ENCODE measurements around the gene CD6.
A peak's percentile ranks its signal among the peaks of the same experiment; 100 is the strongest.

CD6 gene

DNA sequence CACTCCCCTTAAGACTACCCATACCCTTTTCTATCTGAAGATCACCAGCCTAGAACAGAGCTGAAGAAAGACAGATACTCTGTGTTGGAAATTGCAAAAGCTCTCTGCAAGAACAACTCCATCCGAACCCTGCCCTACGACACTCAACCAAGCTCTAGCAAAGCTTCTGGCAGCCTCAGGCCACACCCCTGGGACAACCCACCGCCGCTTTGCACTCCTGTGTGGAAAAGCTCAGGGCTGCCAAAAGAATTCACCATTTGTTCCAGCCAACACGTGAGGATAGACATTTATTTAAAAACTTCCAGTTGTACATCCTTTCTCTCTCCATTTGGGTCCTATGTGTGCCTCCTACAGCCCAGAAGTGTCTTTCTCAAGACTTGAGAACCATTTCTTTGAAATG is 68.4 kb downstream of the CD6 start:
- Histone ChIP-seq H3K27ac (ENCODE audit: low read depth, low read length) (no peak overlapping the region), H3K27me3 (ENCODE audit: control insufficient read depth, insufficient read depth, low read length) (no peaks in the 10 kb centered on the region), H3K4me3 (ENCODE audit: low read length) (no peak overlapping the region), H3K4me1 (ENCODE audit: control insufficient read depth, insufficient read depth, low read length) (peaks cover 10% of the 10 kb centered on the region), H3K9ac (ENCODE audit: low read length) (no peak overlapping the region), H3K36me3 (ENCODE audit: control insufficient read depth, insufficient read depth, low read length) (no peaks in the 10 kb centered on the region)

GRCh38 chr11:61041755-61042518 is 70.5 kb downstream of the CD6 start:
- H3K27ac ChIP-seq (ENCODE audit: low read depth, low read length) = peak overlapping the region; percentile 8
- H3K4me3 ChIP-seq (ENCODE audit: low read length) = no peak overlapping the region

GRCh38 chr11:61042537-61042936 is 71.1 kb downstream of the CD6 start:
- H3K27ac ChIP-seq (ENCODE audit: low read depth, low read length) = peak overlapping the region; percentile 8
- H3K36me3 ChIP-seq (ENCODE audit: control insufficient read depth, insufficient read depth, low read length) = no peaks in the 10 kb centered on the region
- no peak overlapping the region for H3K9ac ChIP-seq (ENCODE audit: low read length)
- no peak overlapping the region for H3K4me3 ChIP-seq (ENCODE audit: low read length)
- H3K27me3 ChIP-seq (ENCODE audit: control insufficient read depth, insufficient read depth, low read length) = no peaks in the 10 kb centered on the region
- H3K4me1 ChIP-seq (ENCODE audit: control insufficient read depth, insufficient read depth, low read length) = peaks cover 7% of the 10 kb centered on the region

More at GRCh38 chr11:61041755-61042518, 70.5 kb downstream of the CD6 start:
- Histone ChIP-seq H3K9ac (ENCODE audit: low read length) (no peak overlapping the region), H3K4me1 (ENCODE audit: control insufficient read depth, insufficient read depth, low read length) (peaks cover 7% of the 10 kb centered on the region), H3K27me3 (ENCODE audit: control insufficient read depth, insufficient read depth, low read length) (no peaks in the 10 kb centered on the region), H3K36me3 (ENCODE audit: control insufficient read depth, insufficient read depth, low read length) (no peaks in the 10 kb centered on the region)

DNA sequence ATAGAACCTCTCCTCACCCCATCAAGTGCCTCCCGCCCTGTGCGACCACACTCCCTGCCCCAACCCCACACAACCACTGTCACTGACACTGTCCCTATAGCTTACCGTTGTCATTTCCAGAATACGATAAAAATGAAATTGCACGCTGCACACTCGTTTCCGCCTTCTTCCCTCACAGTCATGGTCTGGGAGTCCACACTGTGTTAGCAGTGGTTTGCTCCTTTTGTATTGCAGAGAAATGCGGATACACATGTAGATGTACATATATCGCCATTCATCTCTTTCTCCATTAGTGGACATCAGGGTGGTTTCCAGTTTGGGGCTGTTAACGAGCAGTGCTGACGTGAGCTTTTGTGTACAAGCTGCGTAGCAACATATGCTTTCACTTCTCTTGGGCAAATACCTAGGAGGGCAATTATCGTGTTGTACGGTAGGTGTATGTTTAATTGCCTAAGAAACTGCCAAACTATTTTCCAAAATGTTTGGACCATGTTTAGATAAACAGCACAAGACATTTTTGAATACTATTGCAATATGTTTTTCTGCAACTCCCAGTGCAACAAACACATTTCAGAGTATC is 71.6 kb downstream of the CD6 start:
- Histone ChIP-seq H3K27ac (ENCODE audit: low read depth, low read length) (no peak overlapping the region), H3K4me3 (ENCODE audit: low read length) (no peak overlapping the region), H3K36me3 (ENCODE audit: control insufficient read depth, insufficient read depth, low read length) (no peaks in the 10 kb centered on the region), H3K27me3 (ENCODE audit: control insufficient read depth, insufficient read depth, low read length) (no peaks in the 10 kb centered on the region), H3K4me1 (ENCODE audit: control insufficient read depth, insufficient read depth, low read length) (peaks cover 7% of the 10 kb centered on the region), H3K9ac (ENCODE audit: low read length) (no peak overlapping the region)

GRCh38 chr11:61045271-61045670 is 73.8 kb downstream of the CD6 start:
- no peak overlapping the region for H3K4me3 ChIP-seq (ENCODE audit: low read length)
- no peak overlapping the region for H3K27ac ChIP-seq (ENCODE audit: low read depth, low read length)
- H3K36me3 ChIP-seq (ENCODE audit: control insufficient read depth, insufficient read depth, low read length) = no peaks in the 10 kb centered on the region
- H3K9ac ChIP-seq (ENCODE audit: low read length) = no peak overlapping the region
- H3K27me3 ChIP-seq (ENCODE audit: control insufficient read depth, insufficient read depth, low read length) = no peaks in the 10 kb centered on the region
- H3K4me1 ChIP-seq (ENCODE audit: control insufficient read depth, insufficient read depth, low read length) = peaks cover 7% of the 10 kb centered on the region

DNA sequence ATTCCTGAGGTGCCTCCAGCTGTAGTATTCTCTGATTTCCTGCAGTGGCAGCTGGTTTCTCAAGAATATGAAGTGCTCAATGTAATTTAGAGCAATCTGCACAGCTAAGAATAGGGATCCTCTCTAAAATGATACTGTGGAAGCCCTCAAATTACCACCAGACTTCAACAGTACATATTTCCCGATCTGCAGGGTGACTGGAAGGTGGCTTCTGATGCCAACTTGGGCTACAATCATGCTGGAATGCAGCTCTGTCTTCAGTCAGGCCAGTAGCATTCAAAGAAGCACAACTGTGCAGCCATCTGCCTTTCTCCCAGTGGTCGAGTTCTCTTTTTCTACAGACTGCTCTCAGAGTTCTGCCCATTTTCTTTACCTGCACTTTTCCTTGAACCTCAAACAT is 75.4 kb downstream of the CD6 start:
- H3K9ac ChIP-seq (ENCODE audit: low read length) = no peak overlapping the region
- no peak overlapping the region for H3K27ac ChIP-seq (ENCODE audit: low read depth, low read length)
- peaks cover 4% of the 10 kb centered on the region for H3K4me1 ChIP-seq (ENCODE audit: control insufficient read depth, insufficient read depth, low read length)
- no peak overlapping the region for H3K4me3 ChIP-seq (ENCODE audit: low read length)
- H3K27me3 ChIP-seq (ENCODE audit: control insufficient read depth, insufficient read depth, low read length) = no peaks in the 10 kb centered on the region
- no peaks in the 10 kb centered on the region for H3K36me3 ChIP-seq (ENCODE audit: control insufficient read depth, insufficient read depth, low read length)

DNA sequence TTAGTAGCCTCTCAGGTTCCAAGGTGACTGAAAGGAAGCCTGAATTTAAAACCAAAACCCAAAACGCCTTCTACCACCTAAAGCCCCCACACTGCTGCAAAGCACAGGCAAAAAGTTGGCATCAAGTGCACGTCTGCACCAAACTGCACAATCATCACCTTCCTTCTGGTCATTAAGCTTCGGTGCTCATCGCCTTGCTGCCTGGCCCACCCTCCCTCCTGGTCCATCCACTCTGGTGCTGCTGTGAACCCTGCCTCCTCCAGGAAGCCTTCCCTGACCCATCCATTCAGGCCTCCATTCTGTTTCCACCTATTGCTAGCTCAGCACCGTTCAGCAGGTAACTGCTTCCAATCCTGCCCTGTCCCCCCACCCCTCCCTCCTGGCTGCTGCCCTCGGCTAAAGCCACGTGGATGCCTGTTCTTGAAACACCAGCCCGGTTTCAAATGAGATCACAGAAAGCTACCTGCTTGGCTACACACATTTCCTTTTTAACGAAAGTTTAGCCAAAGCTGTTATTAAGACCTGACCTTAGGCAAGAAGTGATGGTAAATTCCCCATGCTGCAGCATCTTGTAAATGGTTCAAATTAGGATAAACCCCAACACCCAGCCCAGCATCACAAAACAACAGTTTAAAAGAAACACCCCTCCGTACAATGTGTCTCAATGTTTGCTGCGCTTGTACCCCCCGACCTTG is 77.0 kb downstream of the CD6 start:
- H3K27ac ChIP-seq (ENCODE audit: low read depth, low read length) = no peak overlapping the region
- no peaks in the 10 kb centered on the region for H3K4me1 ChIP-seq (ENCODE audit: control insufficient read depth, insufficient read depth, low read length)
- H3K36me3 ChIP-seq (ENCODE audit: control insufficient read depth, insufficient read depth, low read length) = no peaks in the 10 kb centered on the region
- no peak overlapping the region for H3K4me3 ChIP-seq (ENCODE audit: low read length)
- no peak overlapping the region for H3K9ac ChIP-seq (ENCODE audit: low read length)
- no peaks in the 10 kb centered on the region for H3K27me3 ChIP-seq (ENCODE audit: control insufficient read depth, insufficient read depth, low read length)

- Histone ChIP-seq H3K27me3 (ENCODE audit: control insufficient read depth, insufficient read depth, low read length) (no peaks in the 10 kb centered on the region), H3K36me3 (ENCODE audit: control insufficient read depth, insufficient read depth, low read length) (no peaks in the 10 kb centered on the region), H3K9ac (ENCODE audit: low read length) (no peak overlapping the region), H3K4me1 (ENCODE audit: control insufficient read depth, insufficient read depth, low read length) (no peaks in the 10 kb centered on the region), H3K27ac (ENCODE audit: low read depth, low read length) (no peak overlapping the region), H3K4me3 (ENCODE audit: low read length) (no peak overlapping the region)
Measured at GRCh38 chr11:61049063-61049377, 77.5 kb downstream of the CD6 start.

DNA sequence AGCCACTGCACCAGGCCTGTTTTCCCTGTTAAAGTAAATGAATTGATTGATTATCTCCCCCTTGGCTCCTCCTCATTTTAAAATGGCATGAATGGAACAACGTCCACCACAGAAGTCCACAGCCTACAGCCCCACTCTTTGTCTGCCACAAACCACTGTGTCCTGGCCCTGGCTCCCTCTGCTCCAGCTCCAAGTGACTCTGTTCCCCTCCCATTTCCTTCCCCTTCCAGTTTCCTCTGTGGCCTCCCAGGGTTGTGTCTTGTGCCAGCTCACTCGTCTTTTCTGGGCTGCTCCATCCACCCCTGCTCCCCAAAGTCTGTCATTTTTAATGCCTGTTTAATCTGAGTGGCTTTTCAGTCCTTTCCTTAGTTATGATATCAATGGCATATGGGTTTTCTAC is 78.4 kb downstream of the CD6 start:
- H3K4me3 ChIP-seq (ENCODE audit: low read length) = no peak overlapping the region
- H3K27me3 ChIP-seq (ENCODE audit: control insufficient read depth, insufficient read depth, low read length) = no peaks in the 10 kb centered on the region
- no peaks in the 10 kb centered on the region for H3K36me3 ChIP-seq (ENCODE audit: control insufficient read depth, insufficient read depth, low read length)
- no peak overlapping the region for H3K9ac ChIP-seq (ENCODE audit: low read length)
- no peak overlapping the region for H3K27ac ChIP-seq (ENCODE audit: low read depth, low read length)
- no peaks in the 10 kb centered on the region for H3K4me1 ChIP-seq (ENCODE audit: control insufficient read depth, insufficient read depth, low read length)

DNA sequence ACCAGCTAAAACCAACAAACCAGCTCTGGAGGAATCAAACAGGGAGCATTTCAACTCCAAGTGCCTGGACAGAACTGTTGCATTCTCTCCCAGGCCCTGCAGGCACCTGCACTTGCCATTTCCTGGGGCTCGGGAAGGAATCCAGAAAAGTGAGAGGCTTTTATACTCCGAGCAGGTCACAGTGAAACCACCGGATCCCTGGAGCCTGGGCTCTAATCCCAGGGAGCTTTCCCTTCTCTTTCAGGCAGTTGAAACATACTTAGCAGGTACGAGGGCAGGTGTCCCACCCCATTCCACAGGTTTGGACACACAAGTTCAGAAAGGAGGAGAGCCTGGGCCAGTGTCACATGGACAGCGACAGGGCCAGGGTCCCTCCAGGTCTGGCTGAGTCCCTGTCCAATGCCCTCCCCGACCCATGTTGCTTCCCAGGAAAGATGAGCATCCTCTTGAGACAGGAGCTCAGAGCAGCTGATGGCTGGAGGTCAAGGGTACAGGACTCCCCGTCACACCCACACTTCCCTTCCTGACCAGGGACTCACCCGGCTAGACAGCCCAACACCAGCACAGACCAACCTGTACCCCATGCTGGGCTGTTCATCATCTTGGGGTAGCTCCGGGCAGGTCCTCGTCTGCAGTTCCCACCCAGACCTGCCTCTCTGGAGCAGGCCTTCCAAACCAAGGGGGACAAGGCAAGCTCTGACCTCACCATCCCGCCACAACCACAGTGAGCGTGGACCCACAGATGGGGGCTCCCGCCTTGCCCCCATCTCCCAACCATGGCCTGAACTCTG is 80.9 kb downstream of the CD6 start:
- Histone ChIP-seq H3K27me3 (ENCODE audit: control insufficient read depth, insufficient read depth, low read length) (no peaks in the 10 kb centered on the region), H3K9ac (ENCODE audit: low read length) (no peak overlapping the region), H3K4me1 (ENCODE audit: control insufficient read depth, insufficient read depth, low read length) (no peaks in the 10 kb centered on the region), H3K4me3 (ENCODE audit: low read length) (no peak overlapping the region), H3K27ac (ENCODE audit: low read depth, low read length) (no peak overlapping the region), H3K36me3 (ENCODE audit: control insufficient read depth, insufficient read depth, low read length) (no peaks in the 10 kb centered on the region)

GRCh38 chr11:61053191-61053590 is 81.7 kb downstream of the CD6 start:
- Histone ChIP-seq H3K4me3 (ENCODE audit: low read length) (no peak overlapping the region), H3K27me3 (ENCODE audit: control insufficient read depth, insufficient read depth, low read length) (no peaks in the 10 kb centered on the region), H3K36me3 (ENCODE audit: control insufficient read depth, insufficient read depth, low read length) (no peaks in the 10 kb centered on the region), H3K27ac (ENCODE audit: low read depth, low read length) (no peak overlapping the region), H3K4me1 (ENCODE audit: control insufficient read depth, insufficient read depth, low read length) (no peaks in the 10 kb centered on the region), H3K9ac (ENCODE audit: low read length) (no peak overlapping the region)

DNA sequence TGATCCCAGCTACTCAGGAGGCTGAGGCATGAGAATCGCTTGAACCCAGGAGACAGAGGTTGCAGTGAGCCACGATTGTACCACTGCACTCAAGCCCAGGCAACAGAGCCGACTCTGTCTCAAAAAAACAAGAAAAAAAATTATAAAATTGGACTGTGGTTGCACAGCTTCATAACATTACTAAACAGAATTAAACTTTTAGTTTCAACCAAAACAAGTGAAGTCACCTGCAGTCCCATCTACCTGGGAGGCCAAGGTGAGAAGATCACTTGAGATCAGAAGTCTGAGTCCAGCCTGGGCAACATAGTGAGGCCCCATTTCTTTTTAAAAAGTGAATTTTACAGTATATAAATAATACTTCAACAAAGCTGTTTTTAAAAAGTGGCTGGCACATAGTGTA is 83.0 kb downstream of the CD6 start:
- Histone ChIP-seq H3K27me3 (ENCODE audit: control insufficient read depth, insufficient read depth, low read length) (no peaks in the 10 kb centered on the region), H3K36me3 (ENCODE audit: control insufficient read depth, insufficient read depth, low read length) (no peaks in the 10 kb centered on the region), H3K9ac (ENCODE audit: low read length) (no peak overlapping the region)

More for the DNA sequence above, 83.0 kb downstream of the CD6 start:
- Histone ChIP-seq H3K4me3 (ENCODE audit: low read length) (no peak overlapping the region), H3K27ac (ENCODE audit: low read depth, low read length) (no peak overlapping the region), H3K4me1 (ENCODE audit: control insufficient read depth, insufficient read depth, low read length) (no peaks in the 10 kb centered on the region)
